Measurements from ENCODE around the gene VSTM5.
"Not testable (repeated sequence)": the region's sequence is repeated elsewhere in the genome, so short reads cannot be mapped to it uniquely, and the experiment has no call there.

Gene VSTM5

DNA sequence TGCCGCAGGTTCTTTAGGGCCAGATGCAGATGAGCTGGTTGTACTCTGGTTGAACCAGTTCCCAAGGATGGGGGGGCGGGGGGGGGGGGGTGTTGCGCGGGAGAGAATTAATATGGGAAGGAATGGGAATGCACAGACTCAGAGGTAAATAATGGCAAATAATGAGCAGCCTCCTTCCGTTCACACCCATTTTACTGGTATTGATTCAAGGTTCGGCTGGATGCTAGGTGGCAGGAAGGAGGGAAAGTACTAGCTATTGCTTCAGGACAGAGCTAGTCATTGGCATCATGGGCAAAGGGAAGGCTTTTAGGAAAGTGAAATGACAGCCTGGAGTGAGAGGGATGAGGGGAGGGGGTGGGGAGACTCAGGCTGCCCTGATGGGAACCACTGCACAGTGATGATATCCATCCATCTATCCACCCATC lies at the start of gene VSTM5:
Gene VSTM5 (minus strand): TSS at position 25 of the 425 bp plus-strand sequence. CDS start 116 bp downstream, outside the sequence.
- no peak for DNase-seq

- peak; percentile 8 for DNase-seq
Observed at GRCh38 chr11:93895106-93895862, 44.9 kb upstream of the VSTM5 start.

- no peak for DNase-seq
Observed at GRCh38 chr11:93890391-93891051, 40.1 kb upstream of the VSTM5 start.

GRCh38 chr11:93887111-93887510 lies 36.7 kb upstream of the VSTM5 start:
- DNase-seq: no peak

DNA sequence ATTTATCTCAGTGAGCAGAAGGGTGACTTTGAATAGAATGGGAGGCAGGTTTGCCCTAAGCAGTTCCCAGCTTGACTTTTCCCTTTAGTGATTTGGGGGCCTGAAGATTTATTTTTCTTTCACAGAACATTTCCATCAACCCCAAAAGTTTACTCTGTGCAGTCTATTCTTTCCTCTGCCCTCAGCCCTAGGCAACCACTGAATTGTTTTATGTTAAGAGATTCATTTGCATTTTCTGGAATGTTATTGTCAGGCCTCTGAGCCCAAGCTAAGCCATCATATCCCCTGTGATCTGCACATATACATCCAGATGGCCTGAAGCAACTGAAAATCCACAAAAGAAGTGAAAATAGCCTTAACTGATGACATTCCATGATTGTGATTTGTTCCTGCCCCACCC lies 28.7 kb upstream of the VSTM5 start:
- not testable (repeated sequence) for DNase-seq

- no peak for DNase-seq
Observed at GRCh38 chr11:93875637-93876036, 25.2 kb upstream of the VSTM5 start.

DNA sequence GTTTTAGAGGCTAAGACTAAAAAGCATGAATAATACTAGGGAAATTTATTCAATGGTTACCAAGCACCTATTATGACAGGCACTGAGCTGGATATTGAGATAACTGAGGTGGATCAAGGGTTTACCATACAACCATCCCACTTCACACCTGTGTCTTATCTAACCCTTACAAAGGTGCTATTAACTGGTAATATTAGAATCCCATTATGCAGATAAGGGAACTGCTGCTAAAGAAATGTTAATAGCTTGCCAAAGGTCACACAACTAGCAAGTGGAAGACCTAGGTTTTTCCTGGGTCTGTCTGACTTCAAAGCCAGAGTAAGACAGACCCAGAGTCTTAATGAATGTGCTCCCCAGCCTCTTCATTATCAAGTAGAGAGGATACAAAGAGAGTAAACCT lies 21.1 kb upstream of the VSTM5 start:
- no peak for DNase-seq

DNA sequence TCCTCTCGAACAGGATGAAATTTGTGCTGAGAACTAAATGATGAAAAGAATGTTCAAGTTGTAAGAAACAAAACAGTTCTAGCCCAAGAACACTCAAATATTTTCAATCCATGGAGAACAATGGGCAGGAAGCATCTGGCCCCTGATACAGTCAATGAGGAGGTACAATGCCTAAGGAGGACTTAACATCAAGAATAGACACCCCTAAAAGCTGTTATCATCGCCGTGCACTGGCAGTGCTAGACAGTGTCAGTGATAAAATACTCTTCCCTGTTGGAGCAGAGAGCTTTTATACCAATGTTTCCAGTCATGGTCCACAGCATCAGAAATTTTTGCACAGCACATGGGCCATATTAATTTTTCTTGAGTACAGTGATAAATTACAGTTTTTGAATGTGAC lies 20.2 kb upstream of the VSTM5 start:
- DNase-seq: no peak

- no peak for DNase-seq
Observed at GRCh38 chr11:93869830-93870229, 19.4 kb upstream of the VSTM5 start.

DNA sequence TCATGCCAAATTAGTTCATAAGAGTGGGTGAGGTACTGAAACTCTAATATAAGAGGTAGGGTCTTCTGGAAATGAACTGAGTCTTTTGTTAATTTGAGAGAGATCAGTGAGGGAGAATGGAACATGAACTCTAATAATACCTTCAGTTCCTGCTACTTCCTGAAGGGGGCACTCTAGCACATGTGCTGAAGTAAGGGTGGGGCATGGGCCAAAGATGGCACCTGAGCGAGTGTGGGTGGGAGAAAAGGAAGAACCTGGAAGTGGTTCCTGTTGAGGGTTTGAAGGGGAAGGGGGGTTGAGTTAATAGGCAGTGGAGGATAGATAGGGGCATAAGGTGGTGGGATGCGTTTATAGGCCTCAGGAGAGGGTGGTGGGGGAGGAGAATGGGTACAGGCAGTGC lies 18.0 kb upstream of the VSTM5 start:
- not testable (repeated sequence) for DNase-seq

- no peak for DNase-seq
Observed at GRCh38 chr11:93861808-93862207, 11.4 kb upstream of the VSTM5 start.

GRCh38 chr11:93858121-93858775 lies 7.8 kb upstream of the VSTM5 start:
- no peak for DNase-seq

- DNase-seq: no peak
Observed at GRCh38 chr11:93857413-93858120, 7.1 kb upstream of the VSTM5 start.

DNA sequence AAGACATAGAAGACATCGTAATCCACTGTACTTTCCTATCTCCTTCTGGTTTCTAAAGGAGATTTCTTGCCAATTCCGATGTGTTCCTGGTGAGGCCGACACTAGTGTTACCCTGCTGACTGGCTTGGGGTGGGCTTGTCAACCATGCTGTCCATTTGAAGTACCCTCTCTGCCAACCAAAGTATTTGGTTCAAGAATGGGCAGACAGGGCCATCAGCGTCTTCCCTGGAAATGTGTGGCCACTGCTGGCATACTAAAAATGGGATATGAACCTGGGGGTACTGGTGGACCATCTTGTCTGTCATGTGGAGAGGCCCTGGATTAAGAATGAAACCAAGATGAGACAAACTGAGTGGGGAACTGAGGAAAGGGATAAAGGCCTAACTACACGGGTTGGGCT lies 1.8 kb upstream of the VSTM5 start:
- no peak for DNase-seq

DNA sequence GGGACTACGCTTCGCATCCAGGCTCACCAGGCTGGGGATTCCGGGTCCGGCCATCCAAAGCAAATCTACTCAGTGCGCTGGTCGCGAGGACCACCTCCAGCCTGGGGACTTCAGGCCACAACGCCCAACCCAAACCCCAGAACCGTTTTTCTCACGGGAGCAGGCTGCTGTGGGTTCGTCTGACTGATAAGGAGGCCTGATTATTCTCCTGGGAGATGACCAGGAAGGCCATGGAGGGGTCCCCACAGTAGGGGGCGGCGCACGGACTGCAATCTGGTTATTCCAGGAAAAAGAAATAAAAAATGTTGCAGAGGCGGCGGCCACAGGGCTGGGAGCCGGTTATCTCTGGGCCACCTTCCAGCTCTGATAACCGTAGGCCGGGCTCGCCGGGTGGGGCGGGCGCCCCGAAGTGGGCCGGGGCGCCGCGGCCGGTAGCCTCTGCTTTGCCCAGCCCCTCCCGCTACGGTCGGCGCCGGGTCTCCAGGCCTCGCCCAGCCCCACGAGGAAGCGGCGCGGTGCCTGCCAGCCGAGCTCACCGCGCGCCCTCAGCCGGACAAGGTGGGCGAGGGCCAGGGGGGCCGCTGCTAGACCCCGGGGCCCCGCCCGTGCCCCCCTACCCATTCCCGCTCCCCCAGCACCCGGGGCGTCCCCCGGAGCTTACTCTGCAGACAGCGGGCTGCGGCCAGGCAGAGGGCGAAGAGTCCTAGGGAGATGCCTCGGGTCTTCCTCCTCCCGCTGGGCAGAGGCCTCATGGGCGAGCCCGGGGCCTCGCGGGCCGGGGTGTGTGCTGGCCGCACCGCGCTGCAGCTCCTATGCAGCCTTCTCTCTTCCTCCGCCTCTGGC lies 446 bp downstream of the VSTM5 start:
- DNase-seq: peak; percentile 6

- no peak for DNase-seq
Observed at GRCh38 chr11:93849201-93849600, 1.2 kb downstream of the VSTM5 start.

- no peak for DNase-seq
Observed at GRCh38 chr11:93846411-93846810, 4.0 kb downstream of the VSTM5 start.

- DNase-seq: no peak
Observed at GRCh38 chr11:93845181-93846092, 5.0 kb downstream of the VSTM5 start.

- no peak for DNase-seq
Observed at GRCh38 chr11:93844568-93844967, 5.8 kb downstream of the VSTM5 start.

GRCh38 chr11:93843906-93844305 lies 6.5 kb downstream of the VSTM5 start:
- no peak for DNase-seq

DNA sequence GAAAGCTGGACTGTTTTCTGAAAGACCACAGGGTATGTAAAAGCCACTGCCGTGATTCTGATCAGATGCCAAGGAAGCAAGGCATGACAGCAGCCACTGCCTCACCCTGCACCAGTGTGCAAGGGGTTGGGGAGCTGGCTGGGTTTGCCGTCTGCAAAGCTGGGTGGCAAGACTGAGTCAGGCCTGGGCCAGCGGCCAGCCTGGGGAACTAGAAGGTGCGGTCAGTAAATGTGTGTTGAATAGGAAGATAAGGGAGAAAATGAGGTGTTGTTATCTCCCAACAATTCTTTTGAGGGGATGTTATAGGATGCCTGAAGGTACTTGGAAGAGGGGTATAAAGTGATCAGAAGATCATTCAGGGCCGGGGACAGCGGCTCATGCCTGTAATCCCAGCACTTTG lies 8.0 kb downstream of the VSTM5 start:
- no peak for DNase-seq
